H1 (cell line): ENCODE data around the gene ANGPTL2. TPM values are rescaled to one million over a fixed set of nuclear protein-coding genes. Genes with fewer than 3 reads are reported as not detected.
A peak's percentile ranks its signal among the peaks of the same experiment; 100 is the strongest.

Experiments
- CTCF ChIA-PET: fragments of 300-600 bp; sonication (Branson Sonifier 250); formaldehyde crosslinking; loops from one replicate; lab custom pipeline; 2021; ENCODE audit not compliant: partially characterized antibody; lab: Charles Lee
- POLR2A ChIA-PET: fragments of 300-600 bp; sonication (Branson Sonifier 250); formaldehyde crosslinking; loops from one replicate; lab custom pipeline; 2021; ENCODE audit warnings: inconsistent platforms; ENCODE audit not compliant: partially characterized antibody; lab: Charles Lee
- DNase-seq, 2 experiments: peaks; one replicate each; pipeline versions ENCODE4 v3.0.0 to v3.0.0-alpha.2; 2010 to 2022; ENCODE audit warnings: low spot score in 2 of 2, low read depth in 1 of 2, mixed read lengths in 1 of 2
- FAIRE-seq: peaks from 2 replicates; lab custom pipeline; 2011; peaks lifted over from hg19 to GRCh38; lab: Jason Lieb, UNC
- H2AFZ ChIP-seq: 2 replicates; pipeline ENCODE4 v1.8.1; 2012; ENCODE audit warnings: low read length, inconsistent platforms
- H2AK5ac ChIP-seq: 2 replicates; pipeline ENCODE4 v1.6.1; 2013; ENCODE audit warnings: low read depth, low read length
- H2BK120ac ChIP-seq: replicated peaks from 2 replicates; pipeline ENCODE3; 2013; ENCODE audit warnings: low read depth, low read length, inconsistent platforms
- H2BK12ac ChIP-seq: 2 replicates; pipeline ENCODE4 v1.6.1; 2013; ENCODE audit warnings: low read depth, low read length
- H2BK15ac ChIP-seq: 2 replicates; pipeline ENCODE4 v1.6.1; 2013; ENCODE audit warnings: low read length
- H2BK20ac ChIP-seq: 2 replicates; pipeline ENCODE4 v1.6.1; 2013; ENCODE audit warnings: low read length
- H2BK5ac ChIP-seq: 2 replicates; pipeline ENCODE4 v1.6.1; 2013; ENCODE audit warnings: low read depth, low read length
- H3K14ac ChIP-seq: 2 replicates; pipeline ENCODE4 v1.6.1; 2013; ENCODE audit warnings: inconsistent platforms; ENCODE audit not compliant: insufficient read length
- H3K18ac ChIP-seq: 2 replicates; pipeline ENCODE4 v1.6.1; 2013; ENCODE audit warnings: low read length; ENCODE audit errors: extremely low read depth
- H3K23ac ChIP-seq: 2 replicates; pipeline ENCODE4 v1.6.1; 2013; ENCODE audit warnings: inconsistent platforms; ENCODE audit not compliant: insufficient read length
- H3K23me2 ChIP-seq: 2 replicates; pipeline ENCODE4 v1.6.1; 2013; ENCODE audit warnings: low read depth, low read length
- H3K27ac ChIP-seq: 2 replicates; pipeline ENCODE4 v1.6.1; 2011; ENCODE audit warnings: low read depth, low read length, inconsistent platforms
- H3K27me3 ChIP-seq, 4 experiments: replicated peaks in 1 of 4; 1 replicate in 1 of 4; 2 replicates in 3 of 4; pipeline versions ENCODE4 v1.6.1 to v1.8.1; 2011 to 2013; ENCODE audit warnings: low read length in 3 of 4, mild to moderate bottlenecking in 3 of 4, inconsistent platforms in 2 of 4, mixed read lengths in 2 of 4, moderate library complexity in 1 of 4; ENCODE audit not compliant: control insufficient read depth in 3 of 4, insufficient read depth in 3 of 4; ENCODE audit errors: extremely low read depth in 1 of 4
- H3K36me3 ChIP-seq, 4 experiments: 2 replicates each; pipeline versions ENCODE4 v1.6.1 to v1.8.1; 2011 to 2013; ENCODE audit warnings: mild to moderate bottlenecking in 4 of 4, low read length in 3 of 4, moderate library complexity in 2 of 4, control low read depth in 1 of 4, inconsistent platforms in 1 of 4; ENCODE audit not compliant: insufficient read depth in 4 of 4, control insufficient read depth in 2 of 4
- H3K4ac ChIP-seq: replicated peaks from 2 replicates; pipeline ENCODE3; 2013; ENCODE audit warnings: low read length, low read depth, mixed read lengths, inconsistent platforms; ENCODE audit not compliant: insufficient read length
- H3K4me1 ChIP-seq, 4 experiments: replicated peaks in 1 of 4; 1 replicate in 1 of 4; 2 replicates in 3 of 4; pipeline versions ENCODE4 v1.6.1 to v1.8.1; 2011 to 2013; ENCODE audit warnings: low read length in 3 of 4, inconsistent platforms in 2 of 4, mixed read lengths in 1 of 4; ENCODE audit not compliant: insufficient read depth in 4 of 4, control insufficient read depth in 3 of 4
- H3K4me2 ChIP-seq, 2 experiments: 2 replicates each; pipeline versions ENCODE4 v1.6.1 to v1.8.1; 2011 to 2013; ENCODE audit warnings: low read depth in 2 of 2, low read length in 2 of 2, control low read depth in 1 of 2, inconsistent platforms in 1 of 2, mild to moderate bottlenecking in 1 of 2; ENCODE audit not compliant: insufficient read depth in 1 of 2
- H3K4me3 ChIP-seq, 4 experiments: fragments of 200-600, 300-600 bp in 1 of 4; sonication (generic), shearing (Covaris generic), sonication (Bioruptor Twin) in 1 of 4; 2 replicates each; pipeline versions ENCODE4 v1.5.1 to v1.8.1; 2011 to 2016; ENCODE audit warnings: low read length in 4 of 4, low read depth in 3 of 4, control low read depth in 2 of 4, inconsistent platforms in 2 of 4, mild to moderate bottlenecking in 2 of 4, mixed read lengths in 1 of 4, moderate library complexity in 1 of 4; ENCODE audit not compliant: insufficient read depth in 2 of 4; ENCODE audit errors: extremely low read depth in 1 of 4
- H3K56ac ChIP-seq: replicated peaks from 2 replicates; pipeline ENCODE3; 2013; ENCODE audit warnings: low read depth, mild to moderate bottlenecking, mixed read lengths, low read length, inconsistent platforms; ENCODE audit not compliant: insufficient read length
- H3K79me1 ChIP-seq: 2 replicates; pipeline ENCODE4 v1.6.1; 2013; ENCODE audit warnings: low read depth, low read length, control low read depth
- H3K79me2 ChIP-seq, 2 experiments: 2 replicates each; pipeline versions ENCODE4 v1.6.1 to v1.8.1; 2012 to 2013; ENCODE audit warnings: low read length in 2 of 2, mild to moderate bottlenecking in 2 of 2, inconsistent platforms in 1 of 2; ENCODE audit not compliant: insufficient read depth in 2 of 2, control insufficient read depth in 1 of 2
- H3K9ac ChIP-seq, 4 experiments: replicated peaks in 1 of 4; 1 replicate in 1 of 4; 2 replicates in 3 of 4; pipeline versions ENCODE4 v1.6.1 to v1.8.1; 2011 to 2013; ENCODE audit warnings: low read depth in 3 of 4, low read length in 3 of 4, control low read depth in 2 of 4, mild to moderate bottlenecking in 2 of 4, moderate library complexity in 2 of 4, inconsistent platforms in 1 of 4; ENCODE audit errors: extremely low read depth in 1 of 4
- H3K9me3 ChIP-seq, 2 experiments: 2 replicates each; pipeline versions ENCODE4 v1.6.1 to v1.8.1; 2012 to 2013; ENCODE audit warnings: mild to moderate bottlenecking in 2 of 2, moderate library complexity in 2 of 2, control low read depth in 1 of 2, inconsistent platforms in 1 of 2, low read depth in 1 of 2, low read length in 1 of 2, mixed read lengths in 1 of 2; ENCODE audit not compliant: insufficient read depth in 2 of 2
- H4K20me1 ChIP-seq, 2 experiments: replicated peaks in 1 of 2; 2 replicates each; pipeline versions ENCODE3 to v1.8.1; 2011 to 2013; ENCODE audit warnings: inconsistent platforms in 2 of 2, low read length in 2 of 2, mild to moderate bottlenecking in 1 of 2; ENCODE audit not compliant: insufficient read depth in 2 of 2, control insufficient read depth in 1 of 2
- H4K5ac ChIP-seq: 2 replicates; pipeline ENCODE4 v1.6.1; 2013; ENCODE audit warnings: low read length, low read depth, mixed read lengths, inconsistent platforms; ENCODE audit not compliant: insufficient read length
- H4K8ac ChIP-seq: 2 replicates; pipeline ENCODE4 v1.8.0; 2013; ENCODE audit warnings: mild to moderate bottlenecking, moderate library complexity, low read length, inconsistent platforms; ENCODE audit not compliant: insufficient read depth; ENCODE audit errors: extremely low read depth
- H4K91ac ChIP-seq: replicated peaks from 2 replicates; pipeline ENCODE3; 2013; ENCODE audit warnings: low read length, mixed read lengths, inconsistent platforms; ENCODE audit not compliant: insufficient read length
- ASH2L ChIP-seq: fragments of 200-600, 300-600 bp; sonication (generic); IDR thresholded peaks from one replicate; pipeline ENCODE4 v1.7.1; 2017; ENCODE audit warnings: low read length
- BCL11A ChIP-seq, 2 experiments: IDR thresholded peaks; one replicate each; pipeline ENCODE4 v1.6.1; 2011; ENCODE audit warnings: low read depth in 2 of 2, low read length in 2 of 2, mild to moderate bottlenecking in 2 of 2
- CHD1 ChIP-seq: IDR thresholded peaks from 2 replicates; pipeline ENCODE4 v1.6.1; 2012; ENCODE audit warnings: low read depth, low read length, improper control_type of control experiment
- CHD2 ChIP-seq: IDR thresholded peaks from 2 replicates; pipeline ENCODE4 v1.6.1; 2012; ENCODE audit warnings: low read length, improper control_type of control experiment
- JUN ChIP-seq: IDR thresholded peaks from 2 replicates; pipeline ENCODE4 v1.6.1; 2011; ENCODE audit warnings: low read depth, mild to moderate bottlenecking, improper control_type of control experiment, low read length
- JUND ChIP-seq: IDR thresholded peaks from 2 replicates; pipeline ENCODE4 v1.6.1; 2011; ENCODE audit warnings: mild to moderate bottlenecking, improper control_type of control experiment, low read length
- KDM4A ChIP-seq: IDR thresholded peaks from one replicate; pipeline ENCODE4 v1.7.1; 2012; ENCODE audit warnings: low read depth, mild to moderate bottlenecking, moderate library complexity, low read length, inconsistent platforms; ENCODE audit not compliant: severe bottlenecking
- NANOG ChIP-seq: IDR thresholded peaks from 2 replicates; pipeline ENCODE4 v1.6.1; 2011; ENCODE audit warnings: low read length, low read depth, mild to moderate bottlenecking, inconsistent platforms; ENCODE audit not compliant: insufficient read depth, poor library complexity, severe bottlenecking
- NRF1 ChIP-seq: IDR thresholded peaks from 2 replicates; pipeline ENCODE4 v1.6.1; 2011; ENCODE audit warnings: mild to moderate bottlenecking, low read depth, low read length, improper control_type of control experiment
- POLR2AphosphoS5 ChIP-seq: IDR thresholded peaks from 2 replicates; pipeline ENCODE4 v1.6.1; 2011; ENCODE audit warnings: low read depth, low read length
- SAP30 ChIP-seq: fragments of 300-600 bp; sonication (generic); IDR thresholded peaks from 2 replicates; pipeline ENCODE4 v1.7.1; 2012; ENCODE audit warnings: low read length, moderate library complexity, mild to moderate bottlenecking, inconsistent platforms; ENCODE audit not compliant: insufficient read depth, insufficient replicate concordance
- SRF ChIP-seq: IDR thresholded peaks from 2 replicates; pipeline ENCODE4 v1.6.1; 2011; ENCODE audit warnings: mild to moderate bottlenecking, low read depth, low read length, moderate library complexity
- TAF7 ChIP-seq: optimal IDR thresholded peaks from 2 replicates; pipeline ENCODE3; 2011; ENCODE audit warnings: low read depth, mild to moderate bottlenecking, inconsistent platforms, low read length, moderate library complexity, borderline replicate concordance
- TBP ChIP-seq: IDR thresholded peaks from 2 replicates; pipeline ENCODE4 v1.6.1; 2011; ENCODE audit warnings: low read depth, low read length, improper control_type of control experiment
- WGBS, 2 experiments: shearing (Covaris generic) in 1 of 2; methylation state at CpG; one replicate each; pipeline versions ENCODE4 v1.1.6 to v1.1.7; 2013 to 2015; ENCODE audit warnings: low lambda C conversion rate in 2 of 2, mixed read lengths in 2 of 2, inconsistent platforms in 1 of 2, low coverage in 1 of 2, missing lambda C conversion rate in 1 of 2; ENCODE audit not compliant: insufficient replicate concordance in 2 of 2, insufficient coverage in 1 of 2, insufficient read length in 1 of 2; ENCODE audit errors: extremely low coverage in 1 of 2, missing lambda C conversion rate in 1 of 2; 5-methylcytosine and 5-hydroxymethylcytosine counted together
- polyA plus RNA-seq, 7 experiments: library from polyadenylated mRNA; depleted of rRNA in 3 of 7; stranded (reverse) in 5 of 7; unstranded in 2 of 7; fragments of >200 nt in 5 of 7; fragments of 200-250 nt in 2 of 7; gene quantifications; 1 replicate in 5 of 7; 2 replicates in 1 of 7; 4 replicates in 1 of 7; pipeline versions ENCODE4 v1.2.1 to v1.2.3, GENCODE V29; 2011 to 2013; ENCODE audit warnings: missing spikeins in 2 of 7, mixed read lengths in 2 of 7
- total RNA-seq: library from RNA; stranded (reverse); fragmentation: NEBNext Ultra II Directional; extraction: Animal tissue kit (Norgen Biotek cat#: 25700); gene quantifications from 2 replicates; pipeline ENCODE4 v1.2.1, GENCODE V29; 2021
- TF ChIP-seq, protein P1 (sequence below): IDR thresholded peaks from 2 replicates; pipeline ENCODE4 v1.6.1; 2012; ENCODE audit warnings: inconsistent platforms

The ANGPTL2 gene
- total and polyA plus RNA-seq, 2 of the 8 experiments (the other 6 are each of a cell fraction or from before 2014, with no cell fraction given) = 9.0 to 10.6 TPM

DNA sequence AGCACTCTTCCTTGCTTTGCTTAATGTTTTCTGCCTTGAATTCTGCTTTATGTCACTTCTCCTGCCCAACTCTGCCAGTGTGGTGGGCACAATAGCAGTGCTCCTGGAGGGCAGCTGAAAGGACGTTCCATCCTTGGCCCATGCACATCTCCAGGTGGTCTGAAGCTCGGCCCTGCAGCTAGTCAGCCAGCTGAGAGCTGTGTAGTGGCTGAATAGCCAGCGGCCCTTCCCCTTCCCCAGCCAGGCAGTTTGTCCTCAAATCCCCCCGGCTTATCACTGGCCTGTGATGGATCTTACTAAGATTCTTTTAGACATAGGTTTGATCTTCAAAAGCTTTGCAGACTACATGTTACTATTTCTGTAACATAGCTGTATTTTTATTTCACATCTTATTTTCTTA is 42.7 kb upstream of the ANGPTL2 start:
- no peak for FAIRE-seq
- no peak overlapping the region for H3K18ac ChIP-seq
- WGBS, 2 experiments = 79% methylated on average over 4 of the region's 4 CpGs; no CpG with 5 or more reads in 1 of the 2 experiments
- TF ChIP-seq JUND (no peak), KDM4A (no peak), NANOG (no peak), SRF (no peak), CHD2 (no peak), CHD1 (no peak), SAP30 (no peak), TBP (no peak), BCL11A (IDR thresholded peaks at IDR 0.05; ENCODE audit: low read depth in 2 of 2, low read length in 2 of 2) (no peak), NRF1 (no peak), POLR2AphosphoS5 (no peak), TAF7 (no peak), JUN (no peak), ASH2L (no peak)
- TF ChIP-seq, protein P1, sequence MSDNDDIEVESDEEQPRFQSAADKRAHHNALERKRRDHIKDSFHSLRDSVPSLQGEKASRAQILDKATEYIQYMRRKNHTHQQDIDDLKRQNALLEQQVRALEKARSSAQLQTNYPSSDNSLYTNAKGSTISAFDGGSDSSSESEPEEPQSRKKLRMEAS = no peak

More for the DNA sequence above, 42.7 kb upstream of the ANGPTL2 start:
- no peak overlapping the region for H3K4me3 ChIP-seq
- H2AFZ ChIP-seq = no peak overlapping the region
- H4K8ac ChIP-seq = no peak overlapping the region
- H2BK120ac ChIP-seq = no peak overlapping the region
- no peak overlapping the region for H4K91ac ChIP-seq
- no peaks in the 10 kb centered on the region for H3K9me3 ChIP-seq
- no peak overlapping the region for H2BK5ac ChIP-seq
- H3K14ac ChIP-seq = no peak overlapping the region
- no peak overlapping the region for H3K27ac ChIP-seq
- POLR2A ChIA-PET = no interaction called here
- no peaks in the 10 kb centered on the region for H3K23me2 ChIP-seq
- H3K4me2 ChIP-seq = 0 out of 4 replicates have a peak overlapping the region, but pooled peaks of 1 of the 2 experiments have one; percentile 33
- DNase-seq = no peak
- no peak overlapping the region for H3K56ac ChIP-seq
- no peak overlapping the region for H2BK20ac ChIP-seq
- H4K5ac ChIP-seq = no peak overlapping the region
- no peaks in the 10 kb centered on the region for H4K20me1 ChIP-seq
- no peaks in the 10 kb centered on the region for H3K79me1 ChIP-seq
- H3K79me2 ChIP-seq = no peaks in the 10 kb centered on the region
- H3K27me3 ChIP-seq = no peaks in the 10 kb centered on the region
- CTCF ChIA-PET = interaction anchor here (0.6 to 1.8 kb wide), 10 partner anchors 14 to 502 kb away, joined by 3 to 5 read pairs (median 4); no protein-coding TSS in a partner anchor
- H2AK5ac ChIP-seq = no peak overlapping the region
- H3K36me3 ChIP-seq = no peaks in the 10 kb centered on the region; a peak in 2 of 8 replicates
- H3K9ac ChIP-seq = no peak overlapping the region
- H2BK12ac ChIP-seq = no peak overlapping the region
- H3K23ac ChIP-seq = no peak overlapping the region
- H3K4ac ChIP-seq = no peak overlapping the region
- no peak overlapping the region for H2BK15ac ChIP-seq
- peaks cover 0 to 6% (median 3%) of the 10 kb centered on the region in 4 experiments; a peak in 4 of 7 replicates for H3K4me1 ChIP-seq
